SK-N-SH (cell line): ENCODE measurements around the gene ZNF804B.

Experiments used
- CTCF ChIP-seq: fragments of 200-600 bp; sonication (generic); IDR thresholded peaks from 2 replicates; pipeline ENCODE4 v1.6.1; 2017; ENCODE audit warnings: antibody characterized with exemption, mild to moderate bottlenecking, moderate library complexity
- EP300 ChIP-seq, 2 experiments: IDR thresholded peaks; 2 replicates each; pipeline versions ENCODE4 v1.4.0 to v1.6.1; 2012; ENCODE audit warnings: borderline replicate concordance in 1 of 2, low read depth in 1 of 2, low read length in 1 of 2
- EZH2phosphoT487 ChIP-seq: fragments of 200-600 bp; sonication (generic); IDR thresholded peaks from 2 replicates; pipeline ENCODE4 v1.6.1; 2017; ENCODE audit warnings: low read depth, mixed run types, mild to moderate bottlenecking, antibody characterized with exemption, moderate library complexity, borderline replicate concordance
- FOXJ3 ChIP-seq: sonication (generic); formaldehyde crosslinking; IDR thresholded peaks from 2 replicates; pipeline ENCODE4 v1.5.1; 2020; ENCODE audit warnings: mild to moderate bottlenecking, missing genetic modification reagents
- JUND ChIP-seq: IDR thresholded peaks from 2 replicates; pipeline ENCODE4 v1.4.0; 2012
- MAX ChIP-seq: IDR thresholded peaks from 2 replicates; pipeline ENCODE4 v1.4.0; 2012; ENCODE audit warnings: low read depth
- MXI1 ChIP-seq: IDR thresholded peaks from 2 replicates; pipeline ENCODE4 v1.6.1; 2012; ENCODE audit warnings: mild to moderate bottlenecking, low read depth, low read length, improper control_type of control experiment
- RAD21 ChIP-seq: IDR thresholded peaks from 2 replicates; pipeline ENCODE4 v1.6.1; 2012; ENCODE audit warnings: mild to moderate bottlenecking, low read length
- RFX5 ChIP-seq: IDR thresholded peaks from 2 replicates; pipeline ENCODE4 v1.6.1; 2012; ENCODE audit warnings: mild to moderate bottlenecking, improper control_type of control experiment, low read length
- SIN3A ChIP-seq: IDR thresholded peaks from 2 replicates; pipeline ENCODE4 v1.6.1; 2012; ENCODE audit warnings: low read depth, mild to moderate bottlenecking, low read length, moderate library complexity, borderline replicate concordance
- SMC3 ChIP-seq: IDR thresholded peaks from 2 replicates; pipeline ENCODE4 v1.6.1; 2012; ENCODE audit warnings: low read depth, low read length, improper control_type of control experiment
- TAF1 ChIP-seq: IDR thresholded peaks from 2 replicates; pipeline ENCODE4 v1.6.1; 2012; ENCODE audit warnings: low read depth, mild to moderate bottlenecking, low read length, moderate library complexity, borderline replicate concordance
- USF2 ChIP-seq: fragments of 150-350 bp; IDR thresholded peaks from 2 replicates; pipeline ENCODE4 v1.6.1; 2017; ENCODE audit warnings: antibody characterized with exemption, low read length, low read depth, borderline replicate concordance

GRCh38 chr7:89183712-89184111 lies 424.2 kb downstream of the ZNF804B start:
- TF ChIP-seq JUND (no peak), SIN3A (no peak), CTCF (no peak), MAX (no peak), RFX5 (no peak), EP300 (IDR thresholded peaks at IDR 0.05; ENCODE audit: borderline replicate concordance in 1 of 2, low read depth in 1 of 2, low read length in 1 of 2) (no peak), EZH2phosphoT487 (no peak), TAF1 (no peak), USF2 (no peak), MXI1 (no peak), RAD21 (no peak), SMC3 (no peak), FOXJ3 (CRISPR knock-in tag) (no peak)
